Neural crest cell (in vitro differentiated cells): Measurements from ENCODE around the gene PTTG1. TPM values are rescaled to one million over a fixed set of nuclear protein-coding genes. Genes with fewer than 3 reads are reported as not detected.

Source experiments
- DNase-seq: peaks from one replicate; pipeline ENCODE4 v3.0.0; 2021; ENCODE audit warnings: low read depth, mixed read lengths, low spot score
- H3K27ac Mint-ChIP-seq: one replicate; pipeline ENCODE4 v1.8.0; 2021; ENCODE audit warnings: mild to moderate bottlenecking, mixed read lengths; ENCODE audit not compliant: unreplicated experiment
- H3K27me3 Mint-ChIP-seq: 2 replicates; pipeline ENCODE4 v1.8.0; 2021; ENCODE audit warnings: low read depth, mild to moderate bottlenecking, mixed read lengths
- H3K36me3 Mint-ChIP-seq: 2 replicates; pipeline ENCODE4 v1.8.0; 2021; ENCODE audit warnings: low read depth, mild to moderate bottlenecking, mixed read lengths
- H3K4me1 Mint-ChIP-seq: 2 replicates; pipeline ENCODE4 v1.8.0; 2021; ENCODE audit warnings: mixed read lengths
- H3K4me3 Mint-ChIP-seq: one replicate; pipeline ENCODE4 v1.8.0; 2021; ENCODE audit warnings: mild to moderate bottlenecking, mixed read lengths
- H3K9me3 Mint-ChIP-seq: 2 replicates; pipeline ENCODE4 v1.8.0; 2021; ENCODE audit warnings: mixed read lengths
- total RNA-seq: library from RNA; stranded (reverse); gene quantifications from 2 replicates; pipeline ENCODE4 v1.2.1, GENCODE V29; 2021
- TF ChIP-seq, protein P1 (sequence below): fragments of 200-600 bp; sonication (generic); conservative IDR thresholded peaks from 2 replicates; pipeline ENCODE4 v1.5.0; 2021; ENCODE audit warnings: antibody characterized with exemption, mild to moderate bottlenecking

The PTTG1 gene
- total RNA-seq, 1 donor from 2014 or later, result 157 TPM

DNA sequence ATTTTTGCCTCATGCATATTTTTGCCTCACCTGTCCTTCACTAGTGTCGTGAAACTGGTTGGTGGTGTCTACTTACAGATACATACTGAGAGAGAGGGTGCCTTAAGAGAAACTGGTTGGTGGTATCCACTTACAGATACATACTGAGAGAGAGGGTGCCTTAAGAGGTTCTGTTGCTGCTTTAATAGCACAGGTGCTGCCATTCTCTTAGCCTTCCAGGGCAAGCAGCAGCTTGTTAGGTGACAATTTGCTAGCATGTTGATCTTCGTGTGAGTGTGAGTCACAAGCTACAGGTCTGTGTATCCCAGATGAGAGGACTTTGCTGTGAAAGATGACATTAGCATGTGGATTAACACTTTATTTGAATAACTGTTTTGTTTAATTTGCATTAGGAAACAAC, 1.4 kb downstream of the PTTG1 start:
- Mint-ChIP-seq H3K4me1 (peaks cover 65% of the 10 kb centered on the region), H3K36me3 (no peaks in the 10 kb centered on the region), H3K27ac (no peak overlapping the region), H3K4me3 (peak overlapping the region; percentile 94), H3K9me3 (no peaks in the 10 kb centered on the region), H3K27me3 (no peaks in the 10 kb centered on the region)
- no peak for DNase-seq
- TF ChIP-seq, protein P1, sequence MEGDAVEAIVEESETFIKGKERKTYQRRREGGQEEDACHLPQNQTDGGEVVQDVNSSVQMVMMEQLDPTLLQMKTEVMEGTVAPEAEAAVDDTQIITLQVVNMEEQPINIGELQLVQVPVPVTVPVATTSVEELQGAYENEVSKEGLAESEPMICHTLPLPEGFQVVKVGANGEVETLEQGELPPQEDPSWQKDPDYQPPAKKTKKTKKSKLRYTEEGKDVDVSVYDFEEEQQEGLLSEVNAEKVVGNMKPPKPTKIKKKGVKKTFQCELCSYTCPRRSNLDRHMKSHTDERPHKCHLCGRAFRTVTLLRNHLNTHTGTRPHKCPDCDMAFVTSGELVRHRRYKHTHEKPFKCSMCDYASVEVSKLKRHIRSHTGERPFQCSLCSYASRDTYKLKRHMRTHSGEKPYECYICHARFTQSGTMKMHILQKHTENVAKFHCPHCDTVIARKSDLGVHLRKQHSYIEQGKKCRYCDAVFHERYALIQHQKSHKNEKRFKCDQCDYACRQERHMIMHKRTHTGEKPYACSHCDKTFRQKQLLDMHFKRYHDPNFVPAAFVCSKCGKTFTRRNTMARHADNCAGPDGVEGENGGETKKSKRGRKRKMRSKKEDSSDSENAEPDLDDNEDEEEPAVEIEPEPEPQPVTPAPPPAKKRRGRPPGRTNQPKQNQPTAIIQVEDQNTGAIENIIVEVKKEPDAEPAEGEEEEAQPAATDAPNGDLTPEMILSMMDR, result no peak

DNA sequence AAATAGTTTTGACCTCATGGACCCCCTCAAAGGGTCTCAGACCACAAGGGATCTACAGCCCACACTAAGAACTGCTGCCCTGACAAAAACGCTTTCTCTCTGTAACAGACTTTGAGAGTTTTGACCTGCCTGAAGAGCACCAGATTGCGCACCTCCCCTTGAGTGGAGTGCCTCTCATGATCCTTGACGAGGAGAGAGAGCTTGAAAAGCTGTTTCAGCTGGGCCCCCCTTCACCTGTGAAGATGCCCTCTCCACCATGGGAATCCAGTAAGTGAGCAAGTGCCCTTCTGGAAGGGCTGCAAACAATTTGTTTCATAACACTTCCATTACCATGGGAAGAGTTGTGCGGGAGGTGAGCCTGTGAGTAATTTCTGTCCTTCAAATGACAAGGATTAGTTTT, 6.0 kb downstream of the PTTG1 start:
- Mint-ChIP-seq H3K9me3 (no peaks in the 10 kb centered on the region), H3K36me3 (no peaks in the 10 kb centered on the region), H3K27me3 (no peaks in the 10 kb centered on the region), H3K4me1 (peaks cover 30% of the 10 kb centered on the region), H3K27ac (no peak overlapping the region), H3K4me3 (no peak overlapping the region)
- DNase-seq, result no peak
- TF ChIP-seq, protein P1, result no peak

- no peaks in the 10 kb centered on the region for H3K36me3 Mint-ChIP-seq
- peaks cover 10% of the 10 kb centered on the region for H3K4me1 Mint-ChIP-seq
- peaks cover 15% of the 10 kb centered on the region for H3K27me3 Mint-ChIP-seq
- TF ChIP-seq, protein P1, result no peak
- no peak overlapping the region for H3K4me3 Mint-ChIP-seq
- H3K9me3 Mint-ChIP-seq, result no peaks in the 10 kb centered on the region
- no peak for DNase-seq
- H3K27ac Mint-ChIP-seq, result no peak overlapping the region
Measured at GRCh38 chr5:160432196-160432595, 10.5 kb downstream of the PTTG1 start.

DNA sequence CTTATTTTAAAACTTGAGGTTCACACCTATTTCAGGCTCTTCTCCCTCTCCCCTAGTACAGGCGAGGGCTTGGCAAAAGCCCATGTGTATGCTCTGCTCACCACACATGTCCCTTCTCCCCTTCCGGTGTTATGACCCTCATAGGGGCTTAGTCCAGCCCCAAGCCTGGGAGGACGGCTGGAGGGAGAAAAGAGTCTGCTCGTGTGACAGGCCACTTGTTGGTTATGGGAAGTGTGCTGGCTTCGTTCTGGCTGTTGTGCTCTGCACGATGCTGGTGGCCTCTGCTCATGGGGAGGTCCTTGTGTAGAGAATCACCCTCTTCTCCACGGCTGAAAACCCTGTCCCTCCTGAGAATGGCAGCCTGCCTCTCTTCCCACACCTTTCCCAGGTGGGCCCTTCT, 11.1 kb downstream of the PTTG1 start:
- Mint-ChIP-seq H3K4me3 (no peak overlapping the region), H3K9me3 (no peaks in the 10 kb centered on the region), H3K27me3 (peaks cover 15% of the 10 kb centered on the region), H3K27ac (no peak overlapping the region), H3K36me3 (no peaks in the 10 kb centered on the region), H3K4me1 (peaks cover 10% of the 10 kb centered on the region)
- no peak for DNase-seq
- TF ChIP-seq, protein P1, result no peak

DNA sequence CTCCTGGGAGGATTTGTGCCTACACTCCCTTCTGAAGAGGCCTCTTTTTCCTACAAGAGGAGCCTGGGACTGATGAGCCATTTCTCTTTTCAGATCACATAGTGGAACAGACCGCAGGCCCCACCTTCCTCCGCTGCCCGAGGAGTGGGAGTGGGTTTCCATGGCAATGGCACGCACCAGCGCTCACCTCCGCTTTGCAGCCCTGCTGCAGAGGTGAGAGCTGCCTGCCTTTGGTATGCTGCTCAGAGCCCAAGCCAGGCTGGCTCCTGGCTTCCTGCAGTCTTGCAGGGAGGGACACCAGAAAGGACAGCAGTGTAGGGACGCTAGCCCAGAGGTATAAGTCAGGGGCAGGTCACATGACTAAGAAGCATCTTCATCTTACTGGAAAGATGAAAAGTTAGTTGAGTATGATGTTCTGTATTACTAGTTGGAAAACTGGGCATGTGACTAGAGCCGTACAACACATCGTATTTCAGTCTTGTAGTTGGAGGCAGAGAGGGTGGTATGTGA, 12.4 kb downstream of the PTTG1 start:
- no peak for DNase-seq
- Mint-ChIP-seq H3K4me3 (no peak overlapping the region), H3K36me3 (no peaks in the 10 kb centered on the region), H3K27ac (no peak overlapping the region), H3K4me1 (peaks cover 20% of the 10 kb centered on the region), H3K9me3 (no peaks in the 10 kb centered on the region), H3K27me3 (peaks cover 23% of the 10 kb centered on the region)
- TF ChIP-seq, protein P1, result no peak
